A673 (cell line): ENCODE measurements around the gene PTER. TPM values are rescaled to one million over a fixed set of nuclear protein-coding genes. Genes with fewer than 3 reads are reported as not detected.

Experiments used
- Bru-seq: library from RNA; stranded (reverse); fragments of 400-500 nt; gene quantifications from one replicate; lab custom pipeline; 2021; lab: Mats Ljungman, UMichigan
- BruChase-seq, 2 experiments: library from RNA; stranded (reverse); fragments of 400-500 nt; gene quantifications; one replicate each; lab custom pipeline; 2021; lab: Mats Ljungman, UMichigan
- BruUV-seq: library from RNA; stranded (reverse); fragments of 400-500 nt; replicated peaks from 2 replicates; lab custom pipeline; 2021; lab: Mats Ljungman, UMichigan
- CTCF ChIA-PET: fragments of 300-600 bp; sonication (Branson Sonifier 250); formaldehyde crosslinking; loops from one replicate; lab custom pipeline; 2022; ENCODE audit warnings: antibody characterized with exemption; lab: Charles Lee
- POLR2A ChIA-PET: fragments of 300-600 bp; sonication (Branson Sonifier 250); formaldehyde crosslinking; loops from one replicate; lab custom pipeline; 2022; ENCODE audit warnings: antibody characterized with exemption; ENCODE audit not compliant: low non-redundant PET; lab: Charles Lee
- DNase-seq: peaks from one replicate; pipeline ENCODE4 v3.0.0-alpha.2; 2015; ENCODE audit warnings: low spot score
- H3K27ac ChIP-seq: fragments of 200-600 bp; sonication (generic); 2 replicates; pipeline ENCODE4 v1.5.1; 2016; ENCODE audit warnings: mixed run types, low read depth, mild to moderate bottlenecking, mixed read lengths, antibody characterized with exemption, low read length; ENCODE audit not compliant: poor library complexity, severe bottlenecking
- H3K27me3 ChIP-seq: fragments of 200-600 bp; sonication (generic); replicated peaks from 2 replicates; pipeline ENCODE4 v1.6.1; 2017; ENCODE audit warnings: mixed run types, low read depth, mild to moderate bottlenecking, mixed read lengths, antibody characterized with exemption, low read length; ENCODE audit not compliant: insufficient read depth, poor library complexity
- H3K36me3 ChIP-seq: fragments of 200-600 bp; sonication (generic); 2 replicates; pipeline ENCODE4 v1.6.1; 2016; ENCODE audit warnings: mixed run types, mild to moderate bottlenecking, mixed read lengths, antibody characterized with exemption, low read length; ENCODE audit not compliant: insufficient read depth, poor library complexity, severe bottlenecking
- H3K4me1 ChIP-seq: fragments of 200-600 bp; sonication (generic); 2 replicates; pipeline ENCODE4 v1.6.1; 2017; ENCODE audit warnings: mixed run types, mild to moderate bottlenecking, mixed read lengths, antibody characterized with exemption, low read length; ENCODE audit not compliant: insufficient read depth, poor library complexity, severe bottlenecking
- H3K4me3 ChIP-seq: fragments of 200-600 bp; sonication (generic); 2 replicates; pipeline ENCODE4 v1.5.1; 2016; ENCODE audit warnings: low read depth, mixed run types, mild to moderate bottlenecking, mixed read lengths, low read length; ENCODE audit not compliant: poor library complexity, severe bottlenecking
- H3K9me3 ChIP-seq: fragments of 200-600 bp; sonication (generic); 2 replicates; pipeline ENCODE4 v1.6.1; 2016; ENCODE audit warnings: mixed run types, low read depth, mild to moderate bottlenecking, mixed read lengths, antibody characterized with exemption, low read length; ENCODE audit not compliant: poor library complexity, severe bottlenecking
- EZH2 ChIP-seq: fragments of 200-600 bp; sonication (generic); IDR thresholded peaks from 2 replicates; pipeline ENCODE4 v1.6.1; 2017; ENCODE audit warnings: borderline replicate concordance, low read depth, mild to moderate bottlenecking, mixed read lengths, antibody characterized with exemption, low read length; ENCODE audit not compliant: poor library complexity, severe bottlenecking
- intact Hi-C: fragments of 100-400 bp; cut with micrococcal nuclease; formaldehyde crosslinking; loops from one replicate; pipeline ENCODE4 v1.10.0; 2022; ENCODE audit not compliant: unreplicated experiment
- long read RNA-seq: library from polyadenylated mRNA; stranded (forward); transcript quantifications from one replicate; pipeline ENCODE4 v2.0.0, GENCODE V29; 2022
- total RNA-seq: library from RNA; stranded (reverse); gene quantifications from 2 replicates; pipeline ENCODE4 v1.2.3, GENCODE V29; 2021
- TF ChIP-seq, protein P1 (sequence below): fragments of 300-800, 200-600 bp; sonication (generic); conservative IDR thresholded peaks from 2 replicates; pipeline ENCODE4 v1.5.1; 2017; ENCODE audit warnings: low read depth, mild to moderate bottlenecking, antibody characterized with exemption, low read length, moderate library complexity, mixed read lengths

PTER gene, protein sequence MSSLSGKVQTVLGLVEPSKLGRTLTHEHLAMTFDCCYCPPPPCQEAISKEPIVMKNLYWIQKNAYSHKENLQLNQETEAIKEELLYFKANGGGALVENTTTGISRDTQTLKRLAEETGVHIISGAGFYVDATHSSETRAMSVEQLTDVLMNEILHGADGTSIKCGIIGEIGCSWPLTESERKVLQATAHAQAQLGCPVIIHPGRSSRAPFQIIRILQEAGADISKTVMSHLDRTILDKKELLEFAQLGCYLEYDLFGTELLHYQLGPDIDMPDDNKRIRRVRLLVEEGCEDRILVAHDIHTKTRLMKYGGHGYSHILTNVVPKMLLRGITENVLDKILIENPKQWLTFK
- total RNA-seq (1.4 and 2.3 TPM in 2 replicates), Bru-seq, nascent RNA (percentile 39 among the genes with signal in this experiment), BruChase-seq, experiment 1, labeled RNA remaining after a 2-hour chase (percentile 34 among the genes with signal in this experiment), BruChase-seq, experiment 2, labeled RNA remaining after a 6-hour chase (percentile 35 among the genes with signal in this experiment)
- long read RNA-seq, partial matches to known transcripts, result 1 of 7 reads
- long read RNA-seq, other reads (novel, unspliced or antisense), result 4 of 7 reads

DNA sequence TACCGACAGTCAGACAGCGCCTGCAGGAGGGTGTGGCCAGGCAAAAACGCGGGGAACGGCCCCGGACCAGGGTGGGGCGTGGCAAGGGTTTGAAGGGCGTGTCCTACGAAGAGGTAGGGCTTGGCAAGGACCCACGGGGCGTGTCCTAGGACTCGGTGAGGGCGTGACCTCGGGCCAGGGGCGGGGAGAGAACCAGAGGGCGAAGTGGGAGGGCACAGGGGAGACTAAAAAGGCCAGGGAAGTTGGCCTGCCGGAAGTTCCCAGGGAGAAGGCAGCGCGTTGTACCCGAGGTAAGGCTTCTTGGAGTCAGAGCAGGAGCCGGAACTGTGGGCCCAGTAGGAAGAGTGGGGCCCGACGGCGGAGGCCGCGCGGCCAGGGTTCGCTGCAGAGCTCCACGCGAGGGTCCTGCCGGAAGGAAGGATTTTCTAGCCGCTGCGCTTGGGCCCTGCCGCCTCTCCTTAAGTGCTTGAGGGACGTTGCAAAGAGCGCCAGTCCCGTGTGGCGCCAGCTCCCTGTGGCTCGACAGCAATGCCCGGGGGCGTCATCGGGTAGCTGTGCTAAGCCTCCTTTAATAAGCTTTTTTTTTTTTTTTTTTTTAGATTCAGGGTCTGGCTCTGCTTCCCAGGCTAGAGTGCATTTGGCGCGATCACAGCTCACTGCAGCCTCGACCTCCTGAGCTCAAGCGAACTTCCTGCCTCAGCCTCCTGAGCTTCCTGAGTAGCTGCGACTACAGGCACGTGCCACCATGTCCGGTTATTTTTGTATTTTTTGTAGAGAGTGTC, at the start of gene PTER:
Gene PTER, plus strand, starts transcription at position 253 of the 782 bp plus-strand sequence. CDS start 47,375 bp downstream, outside the sequence.
- intact Hi-C loops, result no loop called here
- Histone ChIP-seq H3K4me3 (peak within 1 kb of the TSS; percentile 46), H3K9me3 (no peaks in the 10 kb centered on the region), H3K27ac (peak within 1 kb of the TSS; percentile 30), H3K27me3 (peaks cover 18% of the 10 kb centered on the region), H3K36me3 (no peaks in the 10 kb centered on the region), H3K4me1 (no peaks in the 10 kb centered on the region)
- ChIA-PET CTCF (interaction anchor here (0.5 to 0.6 kb wide), 2 partner anchors 9 to 22 kb away, joined by 3 read pairs; no protein-coding TSS in a partner anchor), POLR2A (no interaction called here)
- DNase-seq, result peak; percentile 87
- TF ChIP-seq, protein P1, sequence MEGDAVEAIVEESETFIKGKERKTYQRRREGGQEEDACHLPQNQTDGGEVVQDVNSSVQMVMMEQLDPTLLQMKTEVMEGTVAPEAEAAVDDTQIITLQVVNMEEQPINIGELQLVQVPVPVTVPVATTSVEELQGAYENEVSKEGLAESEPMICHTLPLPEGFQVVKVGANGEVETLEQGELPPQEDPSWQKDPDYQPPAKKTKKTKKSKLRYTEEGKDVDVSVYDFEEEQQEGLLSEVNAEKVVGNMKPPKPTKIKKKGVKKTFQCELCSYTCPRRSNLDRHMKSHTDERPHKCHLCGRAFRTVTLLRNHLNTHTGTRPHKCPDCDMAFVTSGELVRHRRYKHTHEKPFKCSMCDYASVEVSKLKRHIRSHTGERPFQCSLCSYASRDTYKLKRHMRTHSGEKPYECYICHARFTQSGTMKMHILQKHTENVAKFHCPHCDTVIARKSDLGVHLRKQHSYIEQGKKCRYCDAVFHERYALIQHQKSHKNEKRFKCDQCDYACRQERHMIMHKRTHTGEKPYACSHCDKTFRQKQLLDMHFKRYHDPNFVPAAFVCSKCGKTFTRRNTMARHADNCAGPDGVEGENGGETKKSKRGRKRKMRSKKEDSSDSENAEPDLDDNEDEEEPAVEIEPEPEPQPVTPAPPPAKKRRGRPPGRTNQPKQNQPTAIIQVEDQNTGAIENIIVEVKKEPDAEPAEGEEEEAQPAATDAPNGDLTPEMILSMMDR, result no peak
- no peak for TF ChIP-seq EZH2
- no TSS peak for BruUV-seq

DNA sequence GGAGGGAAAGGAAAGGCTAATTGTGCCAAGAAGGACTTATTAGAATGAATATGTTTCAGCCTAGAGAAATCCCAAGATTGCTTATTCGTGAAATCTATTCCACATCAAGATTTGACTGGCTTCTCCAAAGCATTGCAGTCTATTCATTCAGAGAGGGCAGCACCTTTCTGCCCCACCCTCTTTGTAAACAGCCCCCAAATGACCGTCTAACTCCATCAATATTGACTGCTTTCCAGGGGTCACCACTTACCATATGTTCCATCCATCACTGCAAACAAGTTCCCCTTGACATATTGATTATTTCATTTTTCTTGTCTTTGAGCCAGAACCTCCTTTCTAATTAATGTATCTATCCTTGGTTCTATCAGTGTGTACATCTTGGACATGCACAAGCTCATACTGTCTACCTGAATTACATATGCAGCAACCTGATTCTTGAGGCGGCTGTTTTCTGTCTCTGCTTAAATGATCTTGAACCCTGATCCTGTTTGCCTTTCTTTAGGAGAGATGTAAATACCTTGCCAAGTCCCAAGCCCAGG, 44.2 kb upstream of the PTER start:
- peaks cover 12% of the 10 kb centered on the region for H3K27me3 ChIP-seq
- no peak overlapping the region for H3K4me3 ChIP-seq
- H3K9me3 ChIP-seq, result no peaks in the 10 kb centered on the region
- H3K36me3 ChIP-seq, result no peaks in the 10 kb centered on the region
- ChIA-PET POLR2A (no interaction called here), CTCF (no interaction called here)
- no peak for DNase-seq
- no peaks in the 10 kb centered on the region for H3K4me1 ChIP-seq
- intact Hi-C loops, result no loop called here
- H3K27ac ChIP-seq, result no peak overlapping the region
- BruUV-seq, result no TSS peak
- TF ChIP-seq, protein P1, result no peak
- TF ChIP-seq EZH2, result no peak

DNA sequence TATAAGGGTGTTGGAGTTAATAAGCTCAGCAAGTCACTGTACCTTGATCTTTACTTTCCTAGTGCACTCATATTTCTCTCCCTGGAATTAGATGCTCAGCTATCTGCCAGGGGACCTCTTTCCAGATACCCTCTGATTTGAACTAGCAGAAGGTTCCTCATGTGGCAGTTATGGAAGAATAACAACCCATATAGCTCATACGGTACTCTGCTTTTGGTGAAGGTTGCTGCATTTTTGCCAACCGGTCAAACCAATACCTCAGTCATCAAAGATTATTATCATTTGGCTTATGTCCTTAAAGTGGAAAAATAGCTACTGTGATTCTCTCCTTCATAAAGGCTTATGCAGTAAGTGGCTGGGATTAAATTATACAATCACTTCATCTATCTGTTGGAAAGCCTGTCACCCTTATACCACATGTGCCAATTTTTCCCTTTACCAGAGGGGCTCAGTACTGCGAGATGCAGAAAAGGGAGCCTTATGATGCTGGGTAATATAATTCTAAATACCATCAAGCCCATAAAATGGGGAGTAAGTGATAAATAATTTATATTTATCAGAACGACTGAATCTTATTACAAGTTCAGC, 43.4 kb upstream of the PTER start:
- no peak for TF ChIP-seq EZH2
- TF ChIP-seq, protein P1, result no peak
- Histone ChIP-seq H3K27ac (no peak overlapping the region), H3K36me3 (no peaks in the 10 kb centered on the region), H3K9me3 (no peaks in the 10 kb centered on the region), H3K4me3 (no peak overlapping the region), H3K27me3 (peaks cover 12% of the 10 kb centered on the region), H3K4me1 (no peaks in the 10 kb centered on the region)
- ChIA-PET POLR2A (no interaction called here), CTCF (no interaction called here)
- intact Hi-C loops, result no loop called here
- DNase-seq, result no peak
- no TSS peak for BruUV-seq
